Hematopoietic multipotent progenitor cell (in vitro differentiated cells): ENCODE data around the gene ZNF507. TPM values are rescaled to one million over a fixed set of nuclear protein-coding genes. Genes with fewer than 3 reads are reported as not detected.
A peak's percentile ranks its signal among the peaks of the same experiment; 100 is the strongest.
"Not testable (repeated sequence)": the region's sequence is repeated elsewhere in the genome, so short reads cannot be mapped to it uniquely, and the experiment has no call there.

Experiments used
- DNase-seq, 3 donors: peaks; one replicate each; pipeline ENCODE4 v3.0.0-alpha.2; 2011 to 2015; ENCODE audit warnings: low read depth in 2 of 3, low spot score in 2 of 3
- total RNA-seq: library from RNA; depleted of rRNA; stranded (reverse); fragments of >200 nt; gene quantifications from one replicate; pipeline ENCODE4 v1.2.3, GENCODE V29; 2012

ZNF507 gene
- total RNA-seq, 1 donor = 5.9 TPM

GRCh38 chr19:32367063-32367462 lies 21.7 kb downstream of the ZNF507 start:
- no peak for DNase-seq

- no peak for DNase-seq
Measured at GRCh38 chr19:32367948-32368536, 22.6 kb downstream of the ZNF507 start.

DNA sequence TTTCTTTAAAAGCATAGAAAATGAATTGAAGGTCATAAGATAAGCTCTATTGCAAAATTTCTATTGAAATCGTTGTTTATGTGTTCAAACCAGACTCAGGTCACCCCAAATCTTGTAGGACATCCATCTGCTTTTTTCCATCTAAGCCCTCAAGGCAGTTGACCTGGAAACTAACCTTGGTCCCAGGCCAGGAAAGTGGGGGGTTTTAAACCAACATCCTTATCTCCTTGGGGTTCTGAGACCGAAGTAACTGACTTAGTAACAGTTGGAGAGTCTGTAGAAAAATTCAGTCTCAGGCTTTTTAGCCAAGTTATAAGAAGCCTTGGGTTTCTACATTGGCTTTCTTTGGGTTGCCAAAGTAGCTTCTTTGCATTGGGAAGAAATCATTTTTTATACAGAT lies 23.4 kb downstream of the ZNF507 start:
- DNase-seq = no peak

DNA sequence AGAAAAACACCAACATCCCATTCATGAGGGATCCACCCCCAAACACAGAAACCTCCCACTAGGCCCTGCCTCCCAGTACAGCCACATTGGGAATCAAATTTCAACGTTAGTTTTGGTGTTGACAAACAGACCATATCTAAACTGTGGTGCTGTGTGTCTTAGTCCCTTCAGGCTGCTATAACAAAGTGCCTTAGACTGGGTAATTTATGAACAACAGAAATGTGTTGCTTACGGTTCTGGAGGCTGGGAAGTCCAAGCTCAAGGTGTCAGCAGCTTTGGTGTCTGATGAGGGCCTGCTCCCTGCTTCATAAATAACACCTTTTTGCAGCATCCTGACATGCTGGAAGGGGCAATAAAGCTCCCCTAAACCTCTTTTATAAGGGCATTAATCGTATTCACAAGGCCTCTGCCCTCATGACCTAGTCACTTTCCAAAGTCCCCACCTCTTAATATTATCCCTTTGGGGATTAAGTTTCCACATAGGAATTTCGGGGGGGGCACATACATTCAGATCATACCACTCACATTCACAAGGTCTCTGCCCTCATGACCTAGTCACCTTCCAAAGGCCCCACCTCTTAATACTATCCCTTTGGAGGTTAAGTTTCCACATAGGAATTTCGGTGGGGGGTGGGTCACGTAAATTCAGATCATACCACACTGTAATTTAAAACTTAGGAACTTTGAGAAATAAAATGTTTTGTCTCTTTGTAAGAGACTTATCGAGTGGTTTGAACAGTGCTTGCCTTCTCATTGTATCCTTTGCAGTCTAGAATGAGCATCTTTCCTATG lies 27.5 kb downstream of the ZNF507 start:
- no peak for DNase-seq

DNA sequence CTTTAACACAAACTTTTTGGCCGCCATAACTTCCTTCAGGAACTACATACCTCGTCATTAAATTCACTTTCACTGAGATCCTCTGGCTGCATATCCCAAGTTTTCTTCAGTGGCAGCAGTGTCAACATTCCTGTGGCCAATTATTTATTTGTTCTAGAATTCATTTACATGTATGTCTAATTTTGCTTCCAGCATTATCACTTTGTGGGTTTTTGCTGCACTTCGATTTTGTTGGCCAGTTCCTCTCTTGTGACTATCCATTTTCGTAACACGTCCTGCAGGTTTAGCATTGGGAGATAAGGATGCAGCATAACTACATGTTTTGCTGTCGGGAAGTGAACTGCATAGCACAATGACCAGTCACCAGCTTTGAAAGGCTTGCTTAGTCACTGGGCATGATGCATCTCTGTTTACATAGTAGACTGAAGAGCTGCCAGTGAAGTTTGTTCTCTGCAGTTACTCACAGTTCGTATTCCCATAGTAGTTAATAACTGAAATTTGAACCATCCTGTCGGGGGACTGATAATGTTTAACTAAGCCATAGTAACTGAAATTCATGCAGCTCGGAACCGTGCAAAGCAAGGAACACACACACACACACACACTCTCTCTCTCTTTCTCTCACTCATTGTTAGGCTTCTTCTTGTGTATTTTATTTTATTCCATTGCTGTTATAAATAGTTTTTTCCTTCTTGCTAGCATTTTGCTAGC lies 28.3 kb downstream of the ZNF507 start:
- DNase-seq = no peak

DNA sequence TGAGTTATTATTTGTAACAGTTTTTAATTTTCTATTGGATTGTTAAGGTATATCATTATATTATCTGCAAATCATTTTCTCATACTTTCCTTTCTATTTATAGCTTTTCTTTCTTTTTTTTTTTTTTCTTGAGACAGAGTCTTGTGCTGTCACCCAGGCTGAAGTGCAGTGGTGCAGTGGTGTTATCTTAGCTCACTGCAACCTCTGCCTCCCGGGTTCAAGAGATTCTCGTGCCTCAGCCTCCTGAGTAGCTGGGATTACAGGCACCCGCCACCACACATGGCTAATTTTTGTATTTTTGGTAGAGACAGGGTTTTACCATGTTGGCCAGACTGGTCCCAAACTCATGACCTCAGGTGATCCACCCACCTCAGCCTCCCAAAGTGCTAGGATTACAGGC lies 29.0 kb downstream of the ZNF507 start:
- not testable (repeated sequence) for DNase-seq

DNA sequence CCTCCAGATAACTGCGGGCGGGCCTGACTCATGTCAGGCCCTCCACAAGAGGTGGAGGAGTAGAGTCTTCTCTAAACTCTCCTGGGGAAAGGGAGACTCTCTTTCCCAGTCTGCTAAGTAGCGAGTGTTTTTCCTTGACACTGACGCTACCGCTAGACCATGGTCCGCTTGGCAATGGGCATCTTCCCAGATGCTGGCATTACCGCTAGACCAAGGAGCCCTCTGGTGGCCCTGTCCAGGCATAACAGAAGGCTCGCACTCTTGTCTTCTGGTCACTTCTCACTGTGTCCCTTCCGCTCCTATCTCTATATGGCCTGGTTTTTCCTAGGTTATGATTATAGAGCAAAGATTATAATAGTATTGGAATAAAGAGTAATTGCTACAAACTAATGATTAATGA lies 31.7 kb downstream of the ZNF507 start:
- not testable (repeated sequence) for DNase-seq

- DNase-seq = no peak
Measured at GRCh38 chr19:32380269-32380668, 34.9 kb downstream of the ZNF507 start.

DNA sequence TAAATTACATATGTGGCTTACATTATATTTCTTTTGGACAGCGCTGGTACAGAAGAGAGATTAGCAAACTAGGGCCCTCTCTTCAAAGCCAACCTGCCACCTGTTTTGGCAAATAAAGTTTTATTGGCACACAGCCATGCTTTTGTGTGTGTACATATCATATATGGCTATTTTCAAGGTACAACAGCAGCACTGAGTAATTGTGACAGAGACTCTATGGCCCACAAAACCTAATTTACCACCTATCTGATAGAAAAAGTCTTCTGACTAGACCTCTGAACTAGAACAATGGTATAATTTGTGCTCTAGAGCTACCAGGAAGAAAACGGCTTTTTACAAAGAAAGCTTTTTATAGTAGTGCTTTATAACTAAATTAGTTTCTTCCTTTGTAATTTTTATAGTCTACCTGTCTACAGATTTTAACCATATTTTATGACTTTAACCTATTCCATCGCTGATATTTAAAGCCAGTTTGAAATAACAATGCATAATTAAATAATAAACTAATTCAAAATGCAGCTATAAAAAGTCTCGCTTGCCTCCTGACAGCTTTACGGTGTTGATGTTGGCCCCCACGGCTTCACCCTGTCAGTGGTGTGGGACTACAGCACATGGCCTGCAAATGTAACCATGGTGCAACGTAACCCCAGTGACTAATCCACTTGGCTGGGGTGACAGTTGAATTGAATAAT lies 42.4 kb downstream of the ZNF507 start:
- no peak for DNase-seq

DNA sequence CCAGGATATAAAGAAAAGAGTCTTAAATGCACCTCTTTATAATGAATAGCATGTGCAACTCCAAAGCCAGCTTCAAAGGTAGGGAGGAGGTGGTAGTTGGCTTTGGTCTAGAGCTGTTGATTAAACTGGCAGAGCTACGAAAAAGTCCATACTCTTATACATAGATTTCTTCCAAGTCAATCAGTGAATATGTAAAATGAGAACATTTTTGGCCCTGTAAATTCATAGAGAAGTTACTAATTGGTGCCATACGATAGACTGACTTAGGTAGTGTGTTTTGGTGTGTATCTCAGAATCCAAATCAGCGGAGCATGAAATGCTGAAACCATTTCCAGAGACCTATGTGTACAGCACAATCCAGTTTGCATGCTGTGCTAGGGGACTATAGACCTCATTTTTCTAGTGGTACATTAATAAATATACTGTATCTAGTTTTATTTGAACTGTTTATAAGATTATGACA lies 43.0 kb downstream of the ZNF507 start:
- DNase-seq = no peak

DNA sequence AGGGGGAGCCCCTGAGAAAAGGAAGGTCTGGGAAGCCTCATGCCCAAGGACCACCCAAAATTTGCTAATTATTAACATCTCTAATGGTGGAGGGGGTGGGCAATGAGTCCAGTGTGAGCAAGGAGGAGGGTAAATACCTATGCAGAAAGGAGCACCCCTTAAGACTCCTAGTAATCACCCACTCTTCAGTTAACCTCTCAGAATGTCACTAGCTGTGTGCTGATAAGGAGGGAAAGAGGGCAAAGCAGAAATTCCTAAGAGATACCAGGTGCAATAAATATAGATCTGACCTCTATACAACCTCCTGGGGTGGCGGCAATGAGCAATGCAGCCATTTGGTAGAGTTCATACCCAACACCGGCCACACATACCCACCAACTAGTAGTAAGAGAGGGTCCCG lies 47.5 kb downstream of the ZNF507 start:
- no peak for DNase-seq

DNA sequence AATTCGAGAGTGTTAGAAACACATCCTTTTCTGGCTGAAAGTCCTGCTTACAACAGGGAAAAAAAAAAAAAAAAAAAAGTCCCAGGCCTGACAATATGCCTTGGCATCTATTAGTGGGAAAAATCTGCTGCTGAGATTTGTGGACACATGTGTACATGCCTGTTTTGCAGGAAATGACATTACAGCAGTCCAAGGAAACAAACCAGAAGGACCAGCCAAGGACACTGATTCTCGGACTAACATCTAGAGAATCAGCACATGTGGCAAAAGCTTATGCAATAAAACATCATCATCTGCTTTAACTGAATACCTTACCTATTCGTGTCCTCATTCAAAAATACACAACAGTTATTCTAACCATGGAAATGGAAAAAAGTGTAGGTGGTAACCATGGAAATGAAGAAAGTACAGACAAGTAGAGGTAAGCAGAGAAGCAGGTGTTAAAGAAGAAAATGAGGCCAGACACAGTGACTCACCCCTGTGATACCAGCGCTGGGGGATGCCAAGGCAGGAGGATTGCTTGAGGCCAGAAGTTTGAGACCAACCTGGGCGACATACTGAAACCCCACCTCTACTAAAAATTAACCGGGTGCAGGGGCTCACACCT lies 50.7 kb downstream of the ZNF507 start:
- DNase-seq = no peak

GRCh38 chr19:32397671-32398101 lies 52.3 kb downstream of the ZNF507 start:
- DNase-seq = no peak

DNA sequence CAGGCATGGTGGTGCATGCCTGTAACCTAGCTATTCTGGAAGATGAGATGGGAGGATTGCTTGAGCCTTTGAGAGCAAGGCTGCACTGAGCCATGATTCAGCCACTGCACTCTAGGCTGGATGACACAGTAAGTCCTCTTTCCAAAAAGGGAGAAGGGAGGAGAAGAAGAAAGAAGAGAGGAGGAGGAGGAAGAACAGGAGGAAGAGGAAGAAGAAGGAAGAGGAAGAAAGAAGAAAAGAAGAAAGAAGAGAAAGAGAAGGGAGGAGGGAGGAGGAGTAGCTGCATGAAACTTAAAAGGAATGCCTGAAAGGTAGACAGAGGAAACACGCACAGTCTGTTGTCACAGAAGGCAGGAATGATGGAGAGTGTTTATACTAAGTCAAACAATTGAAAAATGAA lies 56.6 kb downstream of the ZNF507 start:
- no peak for DNase-seq

DNA sequence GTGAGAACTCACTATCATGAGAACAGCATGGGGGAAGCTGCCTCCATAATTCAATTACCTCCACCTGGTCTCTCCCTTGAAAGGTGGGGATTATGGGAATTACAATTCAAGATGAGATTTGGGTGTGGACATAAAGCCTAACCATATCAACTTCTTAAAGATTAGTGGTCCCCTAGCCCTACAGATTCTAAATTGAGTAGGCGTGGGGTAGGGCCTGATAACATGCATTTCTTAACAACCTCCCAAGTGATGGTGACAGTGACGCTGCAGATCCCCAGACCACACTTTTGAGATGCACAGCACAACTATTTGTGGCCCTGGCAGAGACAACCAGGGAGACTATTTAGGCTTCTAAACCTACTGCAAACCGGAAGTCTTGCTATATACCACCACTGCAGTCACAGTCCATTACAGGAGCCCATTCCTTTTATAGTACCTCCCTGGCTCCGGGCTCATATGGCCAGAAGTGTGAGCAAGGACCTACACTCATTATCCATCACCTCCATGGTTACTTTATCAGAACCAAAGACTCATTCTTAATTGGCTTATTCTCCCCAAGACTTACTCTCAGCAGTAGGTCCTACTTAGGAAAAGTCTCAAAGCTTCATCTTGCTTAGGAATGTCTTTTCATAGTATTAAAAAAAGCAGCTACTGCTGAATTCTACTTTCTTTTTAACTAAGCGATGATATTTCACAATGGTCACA lies 58.0 kb downstream of the ZNF507 start:
- DNase-seq = no peak

- no peak for DNase-seq
Measured at GRCh38 chr19:32404213-32404932, 59.0 kb downstream of the ZNF507 start.

DNA sequence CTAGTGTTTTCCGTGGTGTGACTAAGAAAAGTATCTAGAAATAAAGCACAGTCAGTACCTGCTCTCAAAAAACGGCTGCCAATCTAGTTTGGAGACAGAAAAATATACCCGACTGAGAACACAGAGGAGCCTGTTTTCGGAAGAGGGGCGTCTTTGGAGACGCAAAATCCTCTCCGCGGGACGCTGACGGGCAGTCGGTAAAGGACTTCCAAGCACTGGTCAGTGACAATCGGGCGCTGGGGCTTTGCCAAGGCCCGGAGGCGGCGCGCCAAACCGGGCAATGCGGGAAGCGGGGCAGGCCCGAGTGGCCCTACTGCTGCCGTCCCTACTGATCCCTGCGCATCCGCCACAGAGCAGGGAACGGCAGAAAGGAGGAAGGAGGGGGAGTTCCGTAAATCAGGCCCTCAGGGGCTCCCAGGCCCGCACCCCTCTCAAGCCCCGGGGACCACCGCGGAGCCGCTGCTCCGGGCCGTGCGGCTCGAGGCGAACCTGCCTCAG lies 59.6 kb downstream of the ZNF507 start:
- peak in 1 of 3 donors; percentile 17 for DNase-seq

GRCh38 chr19:32405431-32406160 lies 60.2 kb downstream of the ZNF507 start, which contains the start of gene DPY19L3:
Gene DPY19L3 (plus strand): TSS chr19:32405770. CDS start chr19:32408254, 2,484 bp downstream.
- DNase-seq = peak; percentile 75 to 90 (median 89)
